ENCODE measurements around the gene TSPAN9. TPM values are rescaled to one million over a fixed set of nuclear protein-coding genes. Genes with fewer than 3 reads are reported as not detected.

The TSPAN9 gene, protein sequence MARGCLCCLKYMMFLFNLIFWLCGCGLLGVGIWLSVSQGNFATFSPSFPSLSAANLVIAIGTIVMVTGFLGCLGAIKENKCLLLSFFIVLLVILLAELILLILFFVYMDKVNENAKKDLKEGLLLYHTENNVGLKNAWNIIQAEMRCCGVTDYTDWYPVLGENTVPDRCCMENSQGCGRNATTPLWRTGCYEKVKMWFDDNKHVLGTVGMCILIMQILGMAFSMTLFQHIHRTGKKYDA
- total RNA-seq (10 to 100 TPM in 3 of 5 donors, 1 to 10 TPM in 2; 1.4 to 58.3 (median 15.6) TPM), polyA plus RNA-seq (1 to 10 TPM; 4.1 to 9.4 (median 6.4) TPM)
- long read RNA-seq, donor 1, full-length matches to known transcripts = 3 of 3 reads
- long read RNA-seq, donor 1, partial matches to known transcripts = 0 of 3 reads
- long read RNA-seq, donor 1, other reads (novel, unspliced or antisense) = 0 of 3 reads
- long read RNA-seq, donor 2, full-length matches to known transcripts = 8 of 8 reads
- long read RNA-seq, donor 2, partial matches to known transcripts = 0 of 8 reads
- long read RNA-seq, donor 2, other reads (novel, unspliced or antisense) = 0 of 8 reads
- long read RNA-seq, donor 3 = 0 reads
- long read RNA-seq, donor 4 = 0 reads
- long read RNA-seq, donor 5, full-length matches to known transcripts = 3 of 3 reads
- long read RNA-seq, donor 5, partial matches to known transcripts = 0 of 3 reads
- long read RNA-seq, donor 5, other reads (novel, unspliced or antisense) = 0 of 3 reads
- long read RNA-seq, donor 6, full-length matches to known transcripts = 10 of 15 reads
- long read RNA-seq, donor 6, partial matches to known transcripts = 5 of 15 reads
- long read RNA-seq, donor 6, other reads (novel, unspliced or antisense) = 0 of 15 reads
- long read RNA-seq, donor 7, full-length matches to known transcripts = 2 of 2 reads
- long read RNA-seq, donor 7, partial matches to known transcripts = 0 of 2 reads
- long read RNA-seq, donor 7, other reads (novel, unspliced or antisense) = 0 of 2 reads
- long read RNA-seq, donor 8, full-length matches to known transcripts = 1 of 1 reads
- long read RNA-seq, donor 8, partial matches to known transcripts = 0 of 1 reads
- long read RNA-seq, donor 8, other reads (novel, unspliced or antisense) = 0 of 1 reads
- long read RNA-seq, donor 9, full-length matches to known transcripts = 3 of 7,841 reads
- long read RNA-seq, donor 9, partial matches to known transcripts = 7,838 of 7,841 reads
- long read RNA-seq, donor 9, other reads (novel, unspliced or antisense) = 0 of 7,841 reads
- long read RNA-seq, donor 10, full-length matches to known transcripts = 1 of 1 reads
- long read RNA-seq, donor 10, partial matches to known transcripts = 0 of 1 reads
- long read RNA-seq, donor 10, other reads (novel, unspliced or antisense) = 0 of 1 reads

DNA sequence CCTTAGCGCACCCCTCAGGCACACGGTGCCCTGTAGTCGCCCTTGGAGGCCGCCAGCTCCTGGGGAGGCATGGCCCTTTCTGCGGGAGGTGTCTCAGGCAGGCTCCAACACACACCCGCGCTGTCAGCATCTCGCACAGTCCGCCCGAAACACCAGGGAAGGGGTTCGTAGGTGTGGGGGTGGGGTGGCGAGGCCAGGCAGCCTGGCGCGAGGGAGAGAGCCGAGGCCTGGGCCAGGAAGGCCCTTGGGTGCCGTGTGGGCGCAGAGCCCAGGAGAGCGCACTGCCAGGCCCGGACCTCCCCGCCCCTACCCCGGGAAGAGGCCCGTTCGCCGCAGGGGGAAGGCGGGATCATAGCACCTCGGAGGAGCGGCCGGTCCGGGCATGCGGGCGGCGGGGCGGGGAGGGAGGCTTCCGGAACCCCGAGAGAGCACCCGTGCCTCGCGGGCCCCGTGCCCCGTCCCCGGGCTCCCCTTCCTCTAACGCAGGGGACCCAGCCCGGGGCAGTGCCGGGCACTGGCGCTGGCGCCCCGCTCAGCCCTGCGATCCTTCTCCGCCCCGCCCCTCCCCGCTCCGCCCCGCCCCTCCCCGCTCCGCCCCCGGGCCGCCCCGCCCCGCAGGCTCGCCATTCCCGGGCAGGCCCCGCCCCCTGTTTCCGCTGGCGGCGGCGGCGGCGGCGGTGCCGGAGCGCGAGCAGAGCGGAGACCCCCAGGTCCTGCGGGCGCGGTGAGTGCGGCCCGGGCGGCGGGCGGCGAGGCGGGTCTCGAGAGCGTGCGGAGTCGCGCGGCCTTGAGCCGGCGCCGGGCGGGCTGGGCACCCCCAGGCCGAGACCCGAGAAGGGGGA, at the start of gene TSPAN9:
TSS of gene TSPAN9 (plus strand) at position 650 of the 842 bp plus-strand sequence. CDS start 123,815 bp downstream, outside the sequence.
- peaks cover 0 to 53% (median 28%) of the 10 kb centered on the region in 4 donors for H3K4me1 ChIP-seq
- intact Hi-C loops (cut with DNase I; ENCODE audit: low total_unique reads) = no loop called here
- peak within 1 kb of the TSS; percentile 86 to 95 (median 91) for H3K4me3 ChIP-seq
- TF ChIP-seq POLR2A (IDR thresholded peaks at IDR 0.05) (no peak), POLR2AphosphoS5 (IDR thresholded peaks at IDR 0.05) (peak; percentile 3 to 36 (median 28))
- TF ChIP-seq, protein P1, sequence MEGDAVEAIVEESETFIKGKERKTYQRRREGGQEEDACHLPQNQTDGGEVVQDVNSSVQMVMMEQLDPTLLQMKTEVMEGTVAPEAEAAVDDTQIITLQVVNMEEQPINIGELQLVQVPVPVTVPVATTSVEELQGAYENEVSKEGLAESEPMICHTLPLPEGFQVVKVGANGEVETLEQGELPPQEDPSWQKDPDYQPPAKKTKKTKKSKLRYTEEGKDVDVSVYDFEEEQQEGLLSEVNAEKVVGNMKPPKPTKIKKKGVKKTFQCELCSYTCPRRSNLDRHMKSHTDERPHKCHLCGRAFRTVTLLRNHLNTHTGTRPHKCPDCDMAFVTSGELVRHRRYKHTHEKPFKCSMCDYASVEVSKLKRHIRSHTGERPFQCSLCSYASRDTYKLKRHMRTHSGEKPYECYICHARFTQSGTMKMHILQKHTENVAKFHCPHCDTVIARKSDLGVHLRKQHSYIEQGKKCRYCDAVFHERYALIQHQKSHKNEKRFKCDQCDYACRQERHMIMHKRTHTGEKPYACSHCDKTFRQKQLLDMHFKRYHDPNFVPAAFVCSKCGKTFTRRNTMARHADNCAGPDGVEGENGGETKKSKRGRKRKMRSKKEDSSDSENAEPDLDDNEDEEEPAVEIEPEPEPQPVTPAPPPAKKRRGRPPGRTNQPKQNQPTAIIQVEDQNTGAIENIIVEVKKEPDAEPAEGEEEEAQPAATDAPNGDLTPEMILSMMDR (IDR thresholded peaks at IDR 0.05) = no peak
- WGBS, 5 donors = 0 to 4% (median 1%) methylated on average over 33 to 95 of the region's 95 CpGs
- H3K36me3 ChIP-seq = no peaks in the 10 kb centered on the region
- peaks cover 0 to 12% (median 0%) of the 10 kb centered on the region in 3 donors for H3K27me3 ChIP-seq
- H3K27ac ChIP-seq = peak within 1 kb of the TSS; percentile 83 to 95 (median 91)
- peak; percentile 87 to 89 for DNase-seq
- H3K9me3 ChIP-seq = no peaks in the 10 kb centered on the region

DNA sequence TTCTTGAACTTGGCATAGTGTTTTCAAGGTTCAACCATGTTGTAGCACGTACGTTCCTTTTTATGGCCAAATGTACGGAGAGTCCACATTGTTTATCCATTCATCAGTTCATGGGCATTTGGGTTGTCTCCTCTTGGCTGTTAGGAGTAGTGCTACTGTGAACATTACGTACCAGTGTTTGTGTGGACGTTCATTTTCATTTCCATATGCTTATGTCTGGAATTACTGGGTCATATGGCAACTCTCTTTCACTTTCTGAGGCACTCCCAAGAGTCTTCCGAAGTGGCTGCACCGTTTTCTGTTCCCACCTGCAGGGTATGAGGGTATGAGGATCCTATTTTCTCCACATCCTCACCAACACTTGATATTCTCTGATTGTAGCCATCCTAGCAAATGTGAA, 49.1 kb upstream of the TSPAN9 start:
- intact Hi-C loops (cut with DNase I; ENCODE audit: low total_unique reads) = no loop called here
- Histone ChIP-seq H3K27me3 (no peaks in the 10 kb centered on the region), H3K27ac (peak overlapping the region in 1 of 5 donors; percentile 37), H3K36me3 (peaks cover 0 to 41% (median 6%) of the 10 kb centered on the region in 4 donors), H3K4me3 (no peak overlapping the region), H3K4me1 (no peaks in the 10 kb centered on the region), H3K9me3 (no peaks in the 10 kb centered on the region)
- no peak for DNase-seq
- 68 to 83% (median 78%) methylated on average over 7 of the region's 7 CpGs for WGBS, 5 donors
- peak in 1 of 3 donors; percentile 47 for TF ChIP-seq POLR2AphosphoS5 (IDR thresholded peaks at IDR 0.05)
- no peak for TF ChIP-seq POLR2A (IDR thresholded peaks at IDR 0.05)
- TF ChIP-seq EP300 (IDR thresholded peaks at IDR 0.05) = peak; percentile 14

DNA sequence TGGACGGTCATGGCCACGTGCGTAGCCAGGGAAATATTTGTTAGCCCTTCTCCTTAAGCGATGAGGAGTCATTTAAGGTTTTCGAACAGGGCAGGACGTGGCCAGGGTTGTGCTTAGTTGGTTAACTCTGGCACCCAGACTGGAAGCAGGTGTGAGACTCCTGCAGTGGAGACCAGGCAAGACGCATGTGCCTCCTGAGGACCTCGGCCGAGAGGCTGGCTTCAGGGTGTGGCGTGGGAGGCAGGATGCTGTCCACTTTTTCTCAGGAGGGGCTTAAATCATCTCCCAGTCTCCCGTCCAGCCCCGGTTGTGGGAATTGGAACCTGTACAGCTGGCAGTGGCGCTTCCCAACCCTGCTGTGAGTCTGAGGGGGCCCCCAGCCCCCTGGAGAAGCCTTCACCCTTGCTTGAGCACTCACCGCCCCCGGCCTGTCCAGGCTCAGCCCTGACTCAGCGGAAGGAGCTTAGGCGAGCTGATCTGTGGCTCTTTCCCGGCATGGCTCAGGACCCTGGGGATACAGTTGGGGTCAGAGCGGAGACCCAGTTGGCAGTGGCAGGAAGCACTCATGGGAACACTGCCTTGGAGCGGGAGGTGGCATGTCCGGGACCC, 46.3 kb upstream of the TSPAN9 start:
- DNase-seq = no peak
- no peaks in the 10 kb centered on the region for H3K27me3 ChIP-seq
- intact Hi-C loops (cut with DNase I; ENCODE audit: low total_unique reads) = loop anchor here (10.0 kb wide), 1 partner anchor 176 kb away; the partner anchor contains the start of gene TEX52
- TF ChIP-seq, protein P1 (IDR thresholded peaks at IDR 0.05) = no peak
- peaks cover 0 to 42% (median 6%) of the 10 kb centered on the region in 4 donors for H3K36me3 ChIP-seq
- H3K27ac ChIP-seq = no peak overlapping the region
- H3K4me3 ChIP-seq = no peak overlapping the region
- peaks cover 0 to 9% (median 4%) of the 10 kb centered on the region in 4 donors for H3K4me1 ChIP-seq
- WGBS, 5 donors = 85 to 92% (median 91%) methylated on average over 14 to 21 of the region's 21 CpGs
- no peaks in the 10 kb centered on the region for H3K9me3 ChIP-seq
